ENCODE data around the gene ATR. TPM values are rescaled to one million over a fixed set of nuclear protein-coding genes. Genes with fewer than 3 reads are reported as not detected.

ATR gene
- total RNA-seq, 1 experiment from 2014 or later = 28.3 TPM

GRCh38 chr3:142580061-142580423, 1.5 kb upstream of the ATR start:
- H3K27me3 ChIP-seq (replicated peaks; ENCODE audit: insufficient read depth, low read depth, low read length, poor library complexity) = no peaks in the 10 kb centered on the region
- no peak overlapping the region for H3K27ac ChIP-seq (ENCODE audit: low read depth, low read length, poor library complexity, severe bottlenecking)
- BruUV-seq (replicated peaks) = no TSS peak
- H3K4me3 ChIP-seq (ENCODE audit: low read depth, low read length, poor library complexity, severe bottlenecking) = no peak overlapping the region
- H3K4me1 ChIP-seq (ENCODE audit: insufficient read depth, low read length, poor library complexity, severe bottlenecking) = no peaks in the 10 kb centered on the region
- CTCF ChIA-PET = no interaction called here
- no peaks in the 10 kb centered on the region for H3K36me3 ChIP-seq (ENCODE audit: insufficient read depth, low read length, poor library complexity, severe bottlenecking)
- POLR2A ChIA-PET (ENCODE audit: low non-redundant PET) = no interaction called here
- intact Hi-C loops (cut with micrococcal nuclease; ENCODE audit: unreplicated experiment) = loop anchor here (10.0 kb wide), 2 partner anchors 105 to 1185 kb away; no protein-coding TSS in a partner anchor
- no peaks in the 10 kb centered on the region for H3K9me3 ChIP-seq (ENCODE audit: low read depth, low read length, poor library complexity, severe bottlenecking)
- no peak for DNase-seq (ENCODE audit: low spot score)
- TF ChIP-seq EZH2 (IDR thresholded peaks at IDR 0.05; ENCODE audit: borderline replicate concordance, low read depth, low read length, poor library complexity, severe bottlenecking) (no peak), CTCF (conservative IDR thresholded peaks at IDR 0.05; ENCODE audit: low read depth, low read length) (no peak)

- no peak for TF ChIP-seq CTCF (conservative IDR thresholded peaks at IDR 0.05; ENCODE audit: low read depth, low read length)
- no peak for TF ChIP-seq EZH2 (IDR thresholded peaks at IDR 0.05; ENCODE audit: borderline replicate concordance, low read depth, low read length, poor library complexity, severe bottlenecking)
- ChIA-PET POLR2A (ENCODE audit: low non-redundant PET) (no interaction called here), CTCF (interaction anchor here (1.1 kb wide), 1 partner anchor 252 kb away, joined by 3 read pairs; no protein-coding TSS in a partner anchor)
- intact Hi-C loops (cut with micrococcal nuclease; ENCODE audit: unreplicated experiment) = loop anchor here (5.0 kb wide), 1 partner anchor 424 kb away; the partner anchor contains the start of gene U2SURP
- Histone ChIP-seq H3K4me1 (ENCODE audit: insufficient read depth, low read length, poor library complexity, severe bottlenecking) (no peaks in the 10 kb centered on the region), H3K4me3 (ENCODE audit: low read depth, low read length, poor library complexity, severe bottlenecking) (peak overlapping the region; percentile 93), H3K27me3 (replicated peaks; ENCODE audit: insufficient read depth, low read depth, low read length, poor library complexity) (no peaks in the 10 kb centered on the region), H3K27ac (ENCODE audit: low read depth, low read length, poor library complexity, severe bottlenecking) (peak overlapping the region; percentile 84), H3K9me3 (ENCODE audit: low read depth, low read length, poor library complexity, severe bottlenecking) (no peaks in the 10 kb centered on the region), H3K36me3 (ENCODE audit: insufficient read depth, low read length, poor library complexity, severe bottlenecking) (no peaks in the 10 kb centered on the region)
- BruUV-seq (replicated peaks) = TSS peak; percentile 52
- DNase-seq (ENCODE audit: low spot score) = peak; percentile 31
Measured at GRCh38 chr3:142577696-142578328, 721 bp downstream of the ATR start.

GRCh38 chr3:142576792-142577191, 1.7 kb downstream of the ATR start:
- POLR2A ChIA-PET (ENCODE audit: low non-redundant PET) = no interaction called here
- Histone ChIP-seq H3K27me3 (replicated peaks; ENCODE audit: insufficient read depth, low read depth, low read length, poor library complexity) (no peaks in the 10 kb centered on the region), H3K27ac (ENCODE audit: low read depth, low read length, poor library complexity, severe bottlenecking) (no peak overlapping the region), H3K9me3 (ENCODE audit: low read depth, low read length, poor library complexity, severe bottlenecking) (no peaks in the 10 kb centered on the region), H3K36me3 (ENCODE audit: insufficient read depth, low read length, poor library complexity, severe bottlenecking) (no peaks in the 10 kb centered on the region), H3K4me1 (ENCODE audit: insufficient read depth, low read length, poor library complexity, severe bottlenecking) (no peaks in the 10 kb centered on the region), H3K4me3 (ENCODE audit: low read depth, low read length, poor library complexity, severe bottlenecking) (peak overlapping the region; percentile 93)
- CTCF ChIA-PET = interaction anchor here (1.1 kb wide), 1 partner anchor 253 kb away, joined by 3 read pairs; no protein-coding TSS in a partner anchor
- no TSS peak for BruUV-seq (replicated peaks)
- no peak for DNase-seq (ENCODE audit: low spot score)
- no peak for TF ChIP-seq CTCF (conservative IDR thresholded peaks at IDR 0.05; ENCODE audit: low read depth, low read length)
- TF ChIP-seq EZH2 (IDR thresholded peaks at IDR 0.05; ENCODE audit: borderline replicate concordance, low read depth, low read length, poor library complexity, severe bottlenecking) = no peak
- intact Hi-C loops (cut with micrococcal nuclease; ENCODE audit: unreplicated experiment) = loop anchor here (5.0 kb wide), 1 partner anchor 426 kb away; the partner anchor contains the start of gene U2SURP
